B cell (primary cell): Measurements from ENCODE around the gene TMTC3. TPM values are rescaled to one million over a fixed set of nuclear protein-coding genes. Genes with fewer than 3 reads are reported as not detected.

Source experiments
- ATAC-seq: fragments of 200-7000 bp; cut with Tn5 transposase; one replicate; pipeline ENCODE4 v1.10.0; 2021; ENCODE audit warnings: low read depth, mild to moderate bottlenecking, moderate number of reproducible peaks, moderate library complexity
- CTCF ChIA-PET: fragments of 350-600 bp; sonication (Branson Sonifier 250); formaldehyde crosslinking; loops from one replicate; lab custom pipeline; 2021; ENCODE audit warnings: antibody characterized with exemption, inconsistent platforms; lab: Charles Lee
- POLR2A ChIA-PET: fragments of 350-600 bp; sonication (Branson Sonifier 250); formaldehyde crosslinking; loops from one replicate; lab custom pipeline; 2021; ENCODE audit warnings: antibody characterized with exemption; lab: Charles Lee
- DNase-seq: peaks from one replicate; pipeline ENCODE4 v3.0.0; 2013
- H2AFZ ChIP-seq: 2 replicates; pipeline ENCODE4 v1.6.1; 2012; ENCODE audit warnings: mild to moderate bottlenecking, low read depth, low read length; ENCODE audit not compliant: insufficient read depth, poor library complexity, severe bottlenecking
- H3K27ac ChIP-seq, 2 donors: 1 replicate in 1 of 2; 2 replicates in 1 of 2; pipeline ENCODE4 v1.5.1; 2012 to 2013; ENCODE audit warnings: low read length in 2 of 2, mild to moderate bottlenecking in 2 of 2, moderate library complexity in 1 of 2
- H3K27me3 ChIP-seq, 4 experiments: fragments of 200-600 bp in 1 of 4; sonication (generic) in 1 of 4; replicated peaks in 1 of 4; 1 replicate in 2 of 4; 2 replicates in 2 of 4; pipeline versions ENCODE4 v1.6.1 to v1.7.0; 2013 to 2016; ENCODE audit warnings: low read length in 3 of 4, mild to moderate bottlenecking in 2 of 4, mixed read lengths in 1 of 4, moderate library complexity in 1 of 4; ENCODE audit not compliant: insufficient read depth in 4 of 4, control insufficient read depth in 3 of 4; ENCODE audit errors: control extremely low read depth in 1 of 4
- H3K36me3 ChIP-seq, 2 experiments: replicated peaks in 1 of 2; 1 replicate in 1 of 2; 2 replicates in 1 of 2; pipeline versions ENCODE4 v1.6.1 to v1.7.1; 2013; ENCODE audit warnings: low read length in 1 of 2; ENCODE audit not compliant: insufficient read depth in 2 of 2, control insufficient read depth in 1 of 2; ENCODE audit errors: control extremely low read depth in 1 of 2, extremely low read depth in 1 of 2
- H3K4me1 ChIP-seq, 2 donors: fragments of 200-600 bp in 1 of 2; sonication (generic) in 1 of 2; 1 replicate in 1 of 2; 2 replicates in 1 of 2; pipeline versions ENCODE4 v1.5.1 to v1.6.1; 2013 to 2017; ENCODE audit warnings: low read length in 2 of 2; ENCODE audit not compliant: control insufficient read depth in 2 of 2, insufficient read depth in 2 of 2
- H3K4me2 ChIP-seq: replicated peaks from 2 replicates; pipeline ENCODE3; 2012; ENCODE audit warnings: mild to moderate bottlenecking, low read depth, low read length; ENCODE audit not compliant: poor library complexity, severe bottlenecking
- H3K4me3 ChIP-seq, 5 experiments: fragments of 200-600 bp in 1 of 5; sonication (generic) in 1 of 5; 1 replicate in 3 of 5; 2 replicates in 2 of 5; pipeline versions ENCODE4 v1.5.1 to v1.7.0; 2011 to 2016; ENCODE audit warnings: low read length in 4 of 5, mild to moderate bottlenecking in 4 of 5, low read depth in 2 of 5, control low read depth in 1 of 5, moderate library complexity in 1 of 5; ENCODE audit not compliant: insufficient read depth in 1 of 5; ENCODE audit errors: control extremely low read depth in 1 of 5, extremely low read depth in 1 of 5
- H3K79me2 ChIP-seq: fragments of 200-600 bp; sonication (generic); one replicate; pipeline ENCODE4 v1.6.0; 2016; ENCODE audit warnings: low read length; ENCODE audit not compliant: control insufficient read depth, insufficient read depth
- H3K9ac ChIP-seq: fragments of 200-600 bp; sonication (generic); 2 replicates; pipeline ENCODE4 v1.6.1; 2017; ENCODE audit warnings: mild to moderate bottlenecking, low read length, moderate library complexity
- H3K9me3 ChIP-seq, 3 donors: one replicate each; pipeline versions ENCODE4 v1.6.1 to v1.7.1; 2013; ENCODE audit warnings: low read length in 2 of 3; ENCODE audit not compliant: control insufficient read depth in 2 of 3, insufficient read depth in 1 of 3; ENCODE audit errors: control extremely low read depth in 1 of 3
- H4K20me1 ChIP-seq: 2 replicates; pipeline ENCODE4 v1.6.0; 2012; ENCODE audit warnings: mild to moderate bottlenecking, low read length; ENCODE audit not compliant: insufficient read depth, control insufficient read depth, poor library complexity, severe bottlenecking
- H3K27ac Mint-ChIP-seq: one replicate; pipeline ENCODE4 v1.8.0; 2021; ENCODE audit warnings: mixed read lengths
- H3K27me3 Mint-ChIP-seq: one replicate; pipeline ENCODE4 v1.8.0; 2021; ENCODE audit warnings: mixed read lengths
- H3K4me1 Mint-ChIP-seq: one replicate; pipeline ENCODE4 v1.8.0; 2021; ENCODE audit warnings: mixed read lengths
- H3K4me3 Mint-ChIP-seq: one replicate; pipeline ENCODE4 v1.8.0; 2021; ENCODE audit warnings: mixed read lengths
- H3K9me3 Mint-ChIP-seq: one replicate; pipeline ENCODE4 v1.8.0; 2022; ENCODE audit warnings: mixed read lengths; ENCODE audit not compliant: insufficient read depth
- EZH2 ChIP-seq: IDR thresholded peaks from 2 replicates; pipeline ENCODE4 v1.6.1; 2012; ENCODE audit warnings: borderline replicate concordance, low read depth, mild to moderate bottlenecking, moderate library complexity, low read length; ENCODE audit not compliant: insufficient read depth, poor library complexity, severe bottlenecking
- WGBS: methylation state at CpG from one replicate; pipeline ENCODE4 v1.1.5; 2013; ENCODE audit warnings: missing lambda C conversion rate; ENCODE audit not compliant: insufficient coverage; 5-methylcytosine and 5-hydroxymethylcytosine counted together
- intact Hi-C: fragments of 100-400 bp; cut with micrococcal nuclease; formaldehyde crosslinking; loops from one replicate; pipeline ENCODE4 v1.10.0; 2022
- polyA plus RNA-seq: library from polyadenylated mRNA; depleted of rRNA; stranded (reverse); fragments of >200 nt; gene quantifications from 2 replicates; pipeline ENCODE4 v1.2.3, GENCODE V29; 2012
- total RNA-seq, 2 donors: library from RNA; stranded (reverse); fragments of 120-200 nt in 1 of 2; gene quantifications; 1 replicate in 1 of 2; 2 replicates in 1 of 2; pipeline versions ENCODE4 v1.2.3 to v1.2.4, GENCODE V29; 2013 to 2022
- TF ChIP-seq, protein P1 (sequence below): fragments of 200-600 bp; IDR thresholded peaks from one replicate; pipeline ENCODE4 v1.8.0; 2022; ENCODE audit warnings: antibody characterized with exemption, mild to moderate bottlenecking

TMTC3 gene
- total and polyA plus RNA-seq, 2 donors (not counting 1 experiment from before 2014, with no cell fraction given): 1.7 to 10.1 TPM

GRCh38 chr12:88184196-88184595 is 42.1 kb downstream of the TMTC3 start:
- Histone ChIP-seq H3K9ac (no peak overlapping the region), H3K79me2 (no peaks in the 10 kb centered on the region), H2AFZ (no peak overlapping the region), H3K4me1 (no peaks in the 10 kb centered on the region), H3K27me3 (no peaks in the 10 kb centered on the region), H4K20me1 (no peaks in the 10 kb centered on the region), H3K4me2 (no peak overlapping the region), H3K27ac (no peak overlapping the region), H3K36me3 (peaks cover 0 to 27% of the 10 kb centered on the region in 2 experiments), H3K4me3 (no peak overlapping the region), H3K9me3 (peaks cover 0 to 3% (median 0%) of the 10 kb centered on the region in 3 donors)
- CTCF ChIA-PET: no interaction called here
- no peak overlapping the region for H3K27ac Mint-ChIP-seq
- H3K27me3 Mint-ChIP-seq: no peaks in the 10 kb centered on the region
- H3K4me3 Mint-ChIP-seq: no peak overlapping the region
- no peaks in the 10 kb centered on the region for H3K4me1 Mint-ChIP-seq
- intact Hi-C loops: no loop called here
- DNase-seq (no peak), ATAC-seq (no peak)
- H3K9me3 Mint-ChIP-seq: no peaks in the 10 kb centered on the region
- TF ChIP-seq, protein P1, sequence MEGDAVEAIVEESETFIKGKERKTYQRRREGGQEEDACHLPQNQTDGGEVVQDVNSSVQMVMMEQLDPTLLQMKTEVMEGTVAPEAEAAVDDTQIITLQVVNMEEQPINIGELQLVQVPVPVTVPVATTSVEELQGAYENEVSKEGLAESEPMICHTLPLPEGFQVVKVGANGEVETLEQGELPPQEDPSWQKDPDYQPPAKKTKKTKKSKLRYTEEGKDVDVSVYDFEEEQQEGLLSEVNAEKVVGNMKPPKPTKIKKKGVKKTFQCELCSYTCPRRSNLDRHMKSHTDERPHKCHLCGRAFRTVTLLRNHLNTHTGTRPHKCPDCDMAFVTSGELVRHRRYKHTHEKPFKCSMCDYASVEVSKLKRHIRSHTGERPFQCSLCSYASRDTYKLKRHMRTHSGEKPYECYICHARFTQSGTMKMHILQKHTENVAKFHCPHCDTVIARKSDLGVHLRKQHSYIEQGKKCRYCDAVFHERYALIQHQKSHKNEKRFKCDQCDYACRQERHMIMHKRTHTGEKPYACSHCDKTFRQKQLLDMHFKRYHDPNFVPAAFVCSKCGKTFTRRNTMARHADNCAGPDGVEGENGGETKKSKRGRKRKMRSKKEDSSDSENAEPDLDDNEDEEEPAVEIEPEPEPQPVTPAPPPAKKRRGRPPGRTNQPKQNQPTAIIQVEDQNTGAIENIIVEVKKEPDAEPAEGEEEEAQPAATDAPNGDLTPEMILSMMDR: no peak
- no peak for TF ChIP-seq EZH2
- POLR2A ChIA-PET: no interaction called here
- 70% methylated on average over 2 of the region's 3 CpGs for WGBS

- Mint-ChIP-seq H3K4me1 (no peaks in the 10 kb centered on the region), H3K27me3 (no peaks in the 10 kb centered on the region), H3K4me3 (no peak overlapping the region), H3K9me3 (no peaks in the 10 kb centered on the region), H3K27ac (no peak overlapping the region)
- Histone ChIP-seq H3K9ac (no peak overlapping the region), H3K36me3 (peaks cover 0 to 17% of the 10 kb centered on the region in 2 experiments), H3K4me1 (no peaks in the 10 kb centered on the region), H3K79me2 (no peaks in the 10 kb centered on the region), H3K27ac (no peak overlapping the region), H2AFZ (no peak overlapping the region), H3K4me3 (no peak overlapping the region), H3K4me2 (no peak overlapping the region), H4K20me1 (no peaks in the 10 kb centered on the region), H3K9me3 (peaks cover 0 to 3% (median 0%) of the 10 kb centered on the region in 3 donors), H3K27me3 (no peaks in the 10 kb centered on the region)
- DNase-seq (no peak), ATAC-seq (no peak)
- POLR2A ChIA-PET: no interaction called here
- CTCF ChIA-PET: no interaction called here
- TF ChIP-seq, protein P1: no peak
- TF ChIP-seq EZH2: no peak
- intact Hi-C loops: no loop called here
- WGBS: no CpG with 5 or more reads among the region's 2 CpGs
Measured at GRCh38 chr12:88185279-88185678, 43.2 kb downstream of the TMTC3 start.
